OCI-LY3 (cell line): ENCODE measurements around the gene CCS.

Experiments
- H2AFZ ChIP-seq: fragments of 200-600, 300-600 bp; shearing (Covaris generic); 2 replicates; pipeline ENCODE4 v1.6.0; 2014; ENCODE audit warnings: antibody characterized with exemption, low read depth, low read length
- H3K27ac ChIP-seq: fragments of 200-600, 300-600 bp; sonication (generic); 2 replicates; pipeline ENCODE4 v1.5.1; 2014; ENCODE audit warnings: mild to moderate bottlenecking, low read length, moderate library complexity, mixed read lengths
- H3K27me3 ChIP-seq: fragments of 200-600, 300-600 bp; sonication (generic); 2 replicates; pipeline ENCODE4 v1.6.1; 2014; ENCODE audit warnings: low read depth, low read length, mixed read lengths
- H3K36me3 ChIP-seq: fragments of 200-600, 300-600 bp; sonication (generic); replicated peaks from 2 replicates; pipeline ENCODE3; 2014; ENCODE audit warnings: low read depth, low read length, mixed read lengths
- H3K4me1 ChIP-seq: fragments of 300-600, 200-600 bp; sonication (generic); 2 replicates; pipeline ENCODE4 v1.6.1; 2014; ENCODE audit warnings: low read length, mixed read lengths
- H3K4me2 ChIP-seq: fragments of 200-600, 300-600 bp; sonication (generic); 2 replicates; pipeline ENCODE4 v1.6.1; 2014; ENCODE audit warnings: low read length, mixed read lengths
- H3K4me3 ChIP-seq: fragments of 300-600, 200-600 bp; sonication (generic); 2 replicates; pipeline ENCODE4 v1.5.1; 2014; ENCODE audit warnings: antibody characterized with exemption, mild to moderate bottlenecking, low read length, moderate library complexity
- H3K79me2 ChIP-seq: fragments of 300-600, 200-600 bp; shearing (Covaris generic); 2 replicates; pipeline ENCODE4 v1.6.1; 2014; ENCODE audit warnings: mild to moderate bottlenecking, low read length, mixed read lengths
- H3K9ac ChIP-seq: fragments of 300-600, 200-600 bp; shearing (Covaris generic); 2 replicates; pipeline ENCODE4 v1.6.0; 2014; ENCODE audit warnings: mild to moderate bottlenecking, low read length, moderate library complexity
- H3K9me3 ChIP-seq: fragments of 200-600, 300-600 bp; shearing (Covaris generic); 2 replicates; pipeline ENCODE4 v1.6.1; 2014; ENCODE audit warnings: low read length, mixed read lengths; ENCODE audit not compliant: insufficient read depth
- H4K20me1 ChIP-seq: fragments of 200-600, 300-600 bp; sonication (generic); 2 replicates; pipeline ENCODE4 v1.6.1; 2016; ENCODE audit warnings: low read length, mixed read lengths; ENCODE audit not compliant: insufficient read depth
- CTCF ChIP-seq: fragments of 200-600, 300-600 bp; sonication (generic); IDR thresholded peaks from 2 replicates; pipeline ENCODE4 v1.5.1; 2014; ENCODE audit warnings: antibody characterized with exemption, low read length, low read depth
- EZH2phosphoT487 ChIP-seq: fragments of 200-600 bp; shearing (Covaris generic); IDR thresholded peaks from 2 replicates; pipeline ENCODE4 v1.6.1; 2018; ENCODE audit warnings: antibody characterized with exemption, mixed run types, low read depth

The CCS gene

GRCh38 chr11:66546368-66546965 lies 46.5 kb upstream of the CCS start, which contains the start of gene ACTN3:
TSS of gene ACTN3 (plus strand) at chr11:66546903. CDS start at chr11:66546938, 35 bp downstream.
- peaks cover 9% of the 10 kb centered on the region for H3K36me3 ChIP-seq

GRCh38 chr11:66546966-66547661 lies 45.9 kb upstream of the CCS start:
- Histone ChIP-seq H3K79me2 (no peaks in the 10 kb centered on the region; the same call in 1 of the 2 replicates), H3K27ac (no peak overlapping the region), H3K9ac (peak overlapping the region; percentile 84), H3K4me2 (peak overlapping the region; percentile 96), H3K4me1 (peaks cover 22% of the 10 kb centered on the region), H3K27me3 (0 out of 2 replicates have a peak, but pooled peaks cover 4% of the 10 kb centered on the region), H3K9me3 (no peaks in the 10 kb centered on the region), H3K4me3 (peak overlapping the region; percentile 82), H4K20me1 (no peaks in the 10 kb centered on the region), H3K36me3 (peaks cover 9% of the 10 kb centered on the region), H2AFZ (peak overlapping the region; percentile 89)
- TF ChIP-seq CTCF (no peak), EZH2phosphoT487 (no peak)

More at GRCh38 chr11:66546368-66546965, 46.5 kb upstream of the CCS start, which contains the start of gene ACTN3:
- peak within 1 kb of the TSS; percentile 61 for H3K27ac ChIP-seq
- peak within 1 kb of the TSS; percentile 89 for H2AFZ ChIP-seq
- H3K27me3 ChIP-seq, result 0 out of 2 replicates have a peak, but pooled peaks cover 4% of the 10 kb centered on the region
- H3K9me3 ChIP-seq, result no peaks in the 10 kb centered on the region
- H3K4me2 ChIP-seq, result peak within 1 kb of the TSS; percentile 96
- H3K4me3 ChIP-seq, result peak within 1 kb of the TSS; percentile 82
- peak within 1 kb of the TSS; percentile 84 for H3K9ac ChIP-seq
- H4K20me1 ChIP-seq, result no peaks in the 10 kb centered on the region
- no peaks in the 10 kb centered on the region; the same call in 1 of the 2 replicates for H3K79me2 ChIP-seq
- no peak for TF ChIP-seq EZH2phosphoT487
- TF ChIP-seq CTCF, result no peak
- peaks cover 22% of the 10 kb centered on the region for H3K4me1 ChIP-seq

- TF ChIP-seq CTCF (no peak), EZH2phosphoT487 (no peak)
- H3K9ac ChIP-seq, result peak overlapping the region; percentile 84; the same call in 1 of the 2 replicates
- H4K20me1 ChIP-seq, result no peaks in the 10 kb centered on the region
- H3K4me1 ChIP-seq, result peaks cover 22% of the 10 kb centered on the region
- H3K4me3 ChIP-seq, result peak overlapping the region; percentile 82; the same call in 1 of the 2 replicates
- no peaks in the 10 kb centered on the region for H3K9me3 ChIP-seq
- peaks cover 5% of the 10 kb centered on the region for H3K36me3 ChIP-seq
- H3K27me3 ChIP-seq, result 0 out of 2 replicates have a peak, but pooled peaks cover 4% of the 10 kb centered on the region
- H3K27ac ChIP-seq, result no peak overlapping the region
- H3K79me2 ChIP-seq, result no peaks in the 10 kb centered on the region; the same call in 1 of the 2 replicates
- H2AFZ ChIP-seq, result no peak overlapping the region
- peak overlapping the region; percentile 96; the same call in 1 of the 2 replicates for H3K4me2 ChIP-seq
Observed at GRCh38 chr11:66547662-66548009, 45.3 kb upstream of the CCS start.

GRCh38 chr11:66548041-66548440 lies 44.9 kb upstream of the CCS start:
- Histone ChIP-seq H3K27me3 (0 out of 2 replicates have a peak, but pooled peaks cover 4% of the 10 kb centered on the region), H3K4me2 (no peak overlapping the region), H4K20me1 (no peaks in the 10 kb centered on the region), H3K4me1 (peaks cover 22% of the 10 kb centered on the region), H3K27ac (no peak overlapping the region), H3K79me2 (no peaks in the 10 kb centered on the region; the same call in 1 of the 2 replicates), H2AFZ (no peak overlapping the region), H3K4me3 (no peak overlapping the region), H3K9ac (no peak overlapping the region), H3K9me3 (no peaks in the 10 kb centered on the region), H3K36me3 (peaks cover under 1% of the 10 kb centered on the region)
- TF ChIP-seq CTCF (no peak), EZH2phosphoT487 (no peak)
